GM21723 (cell line): Measurements from ENCODE around the gene NUAK2.

Experiments
- ATAC-seq: cut with Tn5 transposase; IDR thresholded peaks from one replicate; pipeline ENCODE4 v1.9.1; 2021; ENCODE audit warnings: mild to moderate bottlenecking, moderate library complexity; ENCODE audit not compliant: unreplicated experiment

NUAK2 gene

GRCh38 chr1:205323794-205324193 lies 2.2 kb upstream of the NUAK2 start:
- no peak for ATAC-seq

- ATAC-seq: no peak
Observed at GRCh38 chr1:205321959-205322283, 376 bp upstream of the NUAK2 start.

DNA sequence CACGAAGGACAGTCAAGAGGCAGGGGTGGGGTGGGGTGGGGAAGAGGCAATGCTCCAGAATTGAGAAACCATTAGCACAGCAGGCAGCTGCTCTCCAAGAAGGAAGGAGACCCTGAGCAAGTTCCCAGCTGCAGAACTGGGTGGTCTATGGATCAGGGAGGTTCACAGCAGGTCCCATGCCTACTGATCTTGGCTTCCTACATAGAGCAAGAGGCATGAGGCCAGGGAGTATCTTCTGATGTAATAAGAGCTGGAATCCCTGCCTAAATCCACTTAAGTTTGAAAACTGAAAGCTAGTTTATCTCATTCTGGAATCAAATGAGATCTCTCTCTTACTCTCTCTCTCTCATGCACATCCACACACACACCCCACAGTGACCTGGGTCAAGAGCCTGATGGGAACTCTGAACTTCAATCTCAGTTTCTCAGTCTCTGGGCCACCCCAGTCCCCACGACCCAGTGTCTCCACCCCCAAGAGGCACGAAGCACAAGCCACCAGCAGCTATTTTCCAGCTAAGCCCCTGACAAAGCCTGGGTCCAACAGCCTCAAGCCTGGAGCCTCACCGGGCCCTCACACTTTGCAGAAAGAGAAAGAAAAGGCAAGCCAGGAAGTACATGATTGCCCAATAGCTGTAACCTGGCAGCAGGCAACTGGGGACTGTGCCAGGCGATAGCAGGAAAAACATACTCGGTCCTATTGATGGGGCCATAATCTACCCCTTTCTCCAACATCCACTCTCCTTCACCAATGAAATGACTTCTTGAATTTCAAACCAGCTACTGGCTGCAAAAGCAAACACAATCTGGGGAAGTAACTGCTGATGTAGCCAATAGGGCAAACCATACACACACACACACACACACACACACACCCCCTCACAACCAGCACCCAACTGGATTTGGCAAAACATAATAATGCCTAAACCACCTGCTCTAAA lies 2.2 kb downstream of the NUAK2 start:
- no peak for ATAC-seq

GRCh38 chr1:205318231-205318991 lies 3.1 kb downstream of the NUAK2 start:
- no peak for ATAC-seq

DNA sequence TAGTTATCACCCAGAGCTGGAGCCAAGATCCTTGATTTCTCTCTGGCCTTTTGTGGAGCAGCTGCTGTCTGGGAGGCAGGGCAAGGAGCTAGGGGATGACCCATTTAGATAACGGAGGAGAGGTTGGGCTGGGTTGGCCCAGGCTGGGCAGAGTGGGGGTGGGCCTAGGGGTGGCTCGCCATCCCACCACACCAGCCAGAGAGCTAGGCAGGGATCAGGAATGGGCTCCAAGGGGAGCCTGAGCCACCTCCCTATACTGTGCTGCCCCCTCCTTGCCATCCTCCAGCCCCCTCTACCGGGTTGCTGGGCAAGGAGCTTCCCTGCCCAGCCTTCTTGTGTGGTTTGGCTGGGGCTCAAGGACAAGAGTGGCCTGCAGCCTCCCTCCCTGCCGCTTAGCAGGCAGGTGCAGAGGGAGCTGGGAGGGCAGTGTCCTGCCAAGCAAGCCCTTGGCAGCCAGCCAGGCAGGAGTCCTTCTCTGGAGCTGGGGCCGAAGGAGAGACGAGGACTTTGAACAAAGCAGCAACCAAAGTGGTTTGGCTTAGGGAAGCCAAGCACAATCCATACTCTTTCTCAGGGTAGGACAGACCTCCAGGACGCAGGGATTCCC lies 4.1 kb downstream of the NUAK2 start:
- ATAC-seq: no peak

GRCh38 chr1:205316161-205316566 lies 5.4 kb downstream of the NUAK2 start:
- ATAC-seq: no peak

DNA sequence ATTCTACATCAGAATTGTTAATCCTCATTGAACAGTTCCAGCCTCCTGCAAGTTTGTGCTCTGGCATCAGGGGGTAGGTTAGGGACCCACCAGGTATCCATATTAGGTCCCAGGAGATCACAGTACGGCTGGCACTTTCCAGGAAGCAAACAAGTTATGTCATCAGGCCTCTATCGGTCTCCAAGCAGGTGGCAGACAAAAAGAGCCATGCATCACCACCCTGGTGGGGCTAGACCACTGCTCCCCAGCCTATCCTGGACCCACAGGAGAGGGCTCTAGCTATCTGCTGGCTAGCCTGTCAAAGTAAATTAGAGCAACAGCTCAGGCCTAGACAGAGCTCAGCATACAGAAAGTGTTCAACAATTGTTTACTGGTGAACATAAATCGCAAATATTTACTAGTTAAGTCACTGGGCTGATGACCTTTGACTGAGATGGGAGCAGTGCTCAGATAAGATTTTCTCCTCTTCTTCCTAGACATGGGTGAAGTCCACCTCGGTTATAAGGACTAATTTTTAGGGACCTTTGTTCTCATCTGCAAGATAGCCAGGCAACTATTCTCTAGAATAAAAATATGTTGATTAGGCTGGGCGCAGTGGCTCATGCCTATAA lies 6.4 kb downstream of the NUAK2 start:
- no peak for ATAC-seq

DNA sequence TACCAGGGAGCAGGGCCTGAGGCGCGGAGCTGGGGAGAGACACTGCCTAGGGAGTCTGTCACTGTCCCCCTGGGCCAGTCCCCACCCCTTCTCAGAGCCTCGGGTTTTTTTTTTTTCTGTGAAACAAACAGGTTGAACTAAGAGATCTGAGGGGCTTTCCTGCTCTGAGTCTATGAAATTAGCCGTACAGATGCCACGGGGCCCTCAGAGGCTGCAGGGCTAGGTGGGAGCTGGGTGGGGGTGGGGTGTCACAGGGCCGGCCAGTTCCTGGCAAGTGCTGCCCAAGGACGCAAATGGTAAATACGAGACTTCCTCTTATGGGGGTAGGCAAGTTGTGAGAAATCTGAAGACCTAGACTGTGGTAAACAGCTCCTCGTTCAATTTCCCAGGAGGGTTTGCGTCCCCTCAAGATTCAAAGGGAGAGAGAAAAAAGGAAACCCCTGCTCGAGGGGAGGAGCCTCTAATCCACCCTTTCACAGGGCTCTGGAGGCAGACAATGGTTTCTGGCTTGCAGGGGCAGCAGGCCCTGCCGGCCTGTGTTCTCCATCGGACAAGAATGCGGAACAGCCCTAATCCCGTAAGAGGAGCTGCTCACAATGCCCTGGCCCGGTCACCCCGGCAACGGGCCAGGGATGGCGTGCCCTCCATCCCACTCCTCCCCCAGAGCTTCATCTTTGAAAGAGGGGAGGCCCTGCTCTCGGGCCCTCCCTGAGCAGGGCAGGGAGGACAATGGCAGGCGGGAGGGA lies 7.8 kb downstream of the NUAK2 start:
- ATAC-seq: peak; percentile 60

- ATAC-seq: no peak
Observed at GRCh38 chr1:205312866-205313562, 8.5 kb downstream of the NUAK2 start.

DNA sequence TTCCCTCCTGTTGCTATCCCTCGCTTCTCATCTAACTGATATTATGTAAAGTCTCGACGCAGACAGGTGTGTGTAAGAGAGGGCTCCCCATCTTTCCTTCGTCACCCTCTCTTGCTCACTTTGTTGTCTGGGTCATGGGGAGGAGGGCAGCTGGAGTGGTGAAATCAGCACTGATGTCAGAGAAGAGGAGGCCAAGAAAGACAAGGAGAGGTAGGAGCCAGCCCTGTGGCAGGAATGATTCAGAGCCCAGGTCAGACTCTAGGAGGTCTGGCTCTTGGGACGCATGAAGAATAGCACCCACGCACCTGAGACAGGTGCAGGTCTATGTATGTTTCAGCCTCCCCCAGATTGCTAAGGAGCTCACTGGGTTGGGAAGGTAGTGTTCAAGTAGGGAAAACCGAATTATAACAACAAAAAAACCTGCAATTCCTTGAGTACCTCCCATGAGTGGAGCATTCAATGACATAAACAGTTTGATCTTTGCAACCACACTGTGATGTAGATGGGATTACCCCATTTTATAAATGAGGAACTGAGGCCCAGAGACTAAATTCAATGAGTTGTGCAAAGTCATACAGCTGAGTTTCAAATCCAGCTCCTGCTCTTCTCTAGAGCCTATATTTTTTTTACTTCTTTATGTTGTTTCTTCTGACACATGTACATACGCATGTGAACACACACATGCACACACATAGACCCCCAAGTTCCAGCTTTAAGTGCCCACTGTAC lies 10.4 kb downstream of the NUAK2 start:
- no peak for ATAC-seq

- no peak for ATAC-seq
Observed at GRCh38 chr1:205309741-205310140, 11.8 kb downstream of the NUAK2 start.

GRCh38 chr1:205306929-205307566 lies 14.5 kb downstream of the NUAK2 start:
- ATAC-seq: no peak

DNA sequence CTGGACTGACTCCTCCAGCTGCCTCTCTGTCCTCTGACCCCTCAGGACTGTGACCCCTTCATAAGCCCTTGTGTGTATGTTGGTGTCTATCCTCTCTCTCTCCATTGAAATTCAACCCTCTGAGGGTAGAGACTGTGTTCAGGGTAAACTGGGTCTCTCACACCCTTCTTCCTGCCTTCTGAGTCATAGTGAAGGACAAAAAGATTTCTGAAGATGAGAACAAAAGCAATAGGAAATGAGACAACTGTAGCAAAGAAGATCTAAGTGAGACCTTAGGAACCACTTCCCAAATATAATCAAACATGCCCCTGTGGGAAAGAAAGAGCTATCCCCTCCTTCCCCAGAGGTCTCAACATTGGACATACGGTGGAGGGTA lies 16.9 kb downstream of the NUAK2 start:
- ATAC-seq: no peak

- no peak for ATAC-seq
Observed at GRCh38 chr1:205304046-205304694, 17.4 kb downstream of the NUAK2 start.

DNA sequence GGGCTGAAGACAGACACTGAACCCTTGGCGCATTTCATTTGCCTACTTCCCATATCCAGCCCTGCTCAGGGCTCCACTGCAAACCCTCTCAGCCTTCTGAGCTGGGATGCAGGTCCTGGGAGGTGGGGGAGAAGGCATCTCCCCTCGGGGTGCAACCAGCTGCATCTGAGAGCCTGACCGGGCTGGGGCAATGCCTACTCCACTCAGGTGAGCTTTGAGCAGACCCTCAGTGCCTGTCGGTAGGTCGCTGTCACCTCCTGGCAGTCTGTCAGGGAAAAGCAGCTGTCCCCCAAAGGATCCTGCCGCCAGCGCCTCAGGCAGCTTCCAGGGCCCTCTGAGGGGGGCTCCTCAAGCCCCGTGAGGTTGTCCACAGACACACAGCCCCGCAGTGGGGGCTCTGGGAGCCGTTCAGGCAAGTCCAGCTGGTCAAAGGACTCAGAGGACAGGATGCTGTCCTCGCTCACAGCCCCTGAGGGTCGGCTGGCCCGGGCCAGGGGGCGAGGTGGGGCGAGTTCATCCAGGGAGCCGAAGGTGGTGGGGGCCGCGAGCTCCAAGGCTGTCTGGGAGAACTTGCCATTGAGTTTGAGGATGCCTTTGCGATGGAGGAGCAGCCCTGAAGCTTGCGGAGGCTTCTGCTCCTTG lies 18.2 kb downstream of the NUAK2 start:
- ATAC-seq: no peak

- no peak for ATAC-seq
Observed at GRCh38 chr1:205301842-205302588, 19.5 kb downstream of the NUAK2 start.

- no peak for ATAC-seq
Observed at GRCh38 chr1:205301205-205301821, 20.2 kb downstream of the NUAK2 start.
